Measurements from ENCODE around the gene LZTS2.

LZTS2 gene

DNA sequence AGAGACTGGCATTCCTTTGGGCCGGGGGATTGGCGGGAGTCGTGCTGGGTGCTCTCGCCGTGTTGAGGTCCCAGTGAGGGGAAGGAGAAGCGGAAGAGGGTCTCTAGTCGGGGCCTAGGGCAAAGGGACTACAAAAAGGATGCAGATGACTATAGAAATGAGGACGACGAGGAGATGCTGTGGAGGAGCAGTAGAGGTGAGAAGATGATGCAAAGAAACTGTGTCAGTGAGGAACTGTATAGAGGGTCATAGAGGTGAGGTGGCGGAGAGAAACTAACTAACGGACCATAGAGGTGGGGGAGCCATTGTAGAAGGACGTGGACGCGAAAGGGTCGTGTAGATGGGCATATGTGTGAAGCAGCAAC is 11.9 kb upstream of the LZTS2 start:
- H3K4me3 ChIP-seq (ENCODE audit: control insufficient read depth, low read depth, low read length), result peak overlapping the region; percentile 88
- DNase-seq (ENCODE audit: low read depth), result no peak
- TF ChIP-seq, protein P1, sequence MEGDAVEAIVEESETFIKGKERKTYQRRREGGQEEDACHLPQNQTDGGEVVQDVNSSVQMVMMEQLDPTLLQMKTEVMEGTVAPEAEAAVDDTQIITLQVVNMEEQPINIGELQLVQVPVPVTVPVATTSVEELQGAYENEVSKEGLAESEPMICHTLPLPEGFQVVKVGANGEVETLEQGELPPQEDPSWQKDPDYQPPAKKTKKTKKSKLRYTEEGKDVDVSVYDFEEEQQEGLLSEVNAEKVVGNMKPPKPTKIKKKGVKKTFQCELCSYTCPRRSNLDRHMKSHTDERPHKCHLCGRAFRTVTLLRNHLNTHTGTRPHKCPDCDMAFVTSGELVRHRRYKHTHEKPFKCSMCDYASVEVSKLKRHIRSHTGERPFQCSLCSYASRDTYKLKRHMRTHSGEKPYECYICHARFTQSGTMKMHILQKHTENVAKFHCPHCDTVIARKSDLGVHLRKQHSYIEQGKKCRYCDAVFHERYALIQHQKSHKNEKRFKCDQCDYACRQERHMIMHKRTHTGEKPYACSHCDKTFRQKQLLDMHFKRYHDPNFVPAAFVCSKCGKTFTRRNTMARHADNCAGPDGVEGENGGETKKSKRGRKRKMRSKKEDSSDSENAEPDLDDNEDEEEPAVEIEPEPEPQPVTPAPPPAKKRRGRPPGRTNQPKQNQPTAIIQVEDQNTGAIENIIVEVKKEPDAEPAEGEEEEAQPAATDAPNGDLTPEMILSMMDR (IDR thresholded peaks at IDR 0.05; ENCODE audit: control insufficient read depth, insufficient read depth, low read depth, low read length, missing control alignments), result no peak

DNA sequence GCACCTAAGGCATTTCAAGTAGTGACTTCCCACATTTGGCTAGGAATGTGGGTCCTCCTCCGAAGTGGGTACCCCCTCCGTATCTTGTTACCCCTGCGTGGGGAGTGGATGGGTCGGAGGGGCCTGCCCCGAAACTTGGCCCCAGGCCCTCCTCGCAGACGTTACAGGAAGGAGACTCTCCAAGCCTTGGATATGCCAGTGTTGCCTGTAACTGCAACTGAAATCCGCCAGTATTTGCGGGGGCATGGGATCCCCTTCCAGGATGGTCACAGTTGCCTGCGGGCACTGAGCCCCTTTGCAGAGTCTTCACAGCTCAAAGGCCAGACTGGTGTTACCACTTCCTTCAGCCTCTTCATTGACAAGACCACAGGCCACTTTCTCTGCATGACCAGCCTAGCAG is 11.4 kb upstream of the LZTS2 start:
- DNase-seq (ENCODE audit: low read depth), result no peak
- TF ChIP-seq, protein P1 (IDR thresholded peaks at IDR 0.05; ENCODE audit: control insufficient read depth, insufficient read depth, low read depth, low read length, missing control alignments), result no peak
- H3K4me3 ChIP-seq (ENCODE audit: control insufficient read depth, low read depth, low read length), result peak overlapping the region; percentile 88

DNA sequence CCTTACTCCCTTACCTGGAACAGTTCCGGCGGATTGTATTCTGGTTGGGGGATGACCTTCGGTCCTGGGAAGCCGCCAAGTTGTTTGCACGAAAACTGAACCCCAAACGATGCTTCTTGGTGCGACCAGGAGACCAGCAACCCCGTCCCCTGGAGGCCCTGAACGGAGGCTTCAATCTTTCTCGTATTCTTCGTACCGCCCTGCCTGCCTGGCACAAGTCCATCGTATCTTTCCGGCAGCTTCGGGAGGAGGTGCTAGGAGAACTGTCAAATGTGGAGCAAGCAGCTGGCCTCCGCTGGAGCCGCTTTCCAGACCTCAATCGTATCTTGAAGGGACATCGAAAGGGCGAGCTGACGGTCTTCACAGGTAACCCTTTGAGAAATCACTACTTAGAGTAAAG is 10.5 kb upstream of the LZTS2 start:
- TF ChIP-seq, protein P1 (IDR thresholded peaks at IDR 0.05; ENCODE audit: control insufficient read depth, insufficient read depth, low read depth, low read length, missing control alignments), result no peak
- DNase-seq (ENCODE audit: low read depth), result no peak
- no peak overlapping the region for H3K4me3 ChIP-seq (ENCODE audit: control insufficient read depth, low read depth, low read length)

DNA sequence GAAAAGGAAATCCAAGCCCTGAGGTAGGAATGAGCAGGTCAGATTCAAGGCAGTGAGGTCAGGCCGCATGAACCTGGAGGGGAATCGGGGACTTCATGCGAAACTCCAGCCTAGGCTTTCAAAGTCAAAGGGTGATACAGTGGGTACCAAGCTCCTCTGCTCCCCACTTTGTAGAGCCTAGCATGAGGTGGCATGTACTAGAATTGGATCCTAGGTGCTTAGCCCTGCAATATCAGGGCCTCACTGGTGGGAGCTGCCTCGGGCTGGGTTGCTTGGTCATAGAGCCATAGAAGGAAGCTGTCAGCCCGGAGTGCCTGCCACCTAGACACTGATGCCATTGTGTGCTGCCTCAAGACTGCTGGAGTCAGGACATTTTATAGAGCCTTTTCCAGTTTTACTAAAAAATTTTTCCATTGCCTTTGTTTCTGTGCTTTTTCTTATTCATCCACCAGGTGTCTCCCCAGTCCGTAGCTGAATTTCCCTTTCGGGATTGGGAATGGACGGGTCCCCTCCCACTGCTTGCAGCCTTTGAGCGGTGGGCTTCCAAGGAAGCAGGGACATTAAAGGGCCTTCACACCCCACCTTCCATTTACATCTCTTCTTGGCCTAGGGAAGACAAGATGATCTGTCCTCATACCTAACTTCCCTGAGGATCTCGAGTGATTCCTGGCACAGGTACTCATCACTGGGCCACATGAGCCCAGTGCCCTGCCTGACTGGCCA is 5.5 kb upstream of the LZTS2 start:
- H3K4me3 ChIP-seq (ENCODE audit: control insufficient read depth, low read depth, low read length), result no peak overlapping the region
- TF ChIP-seq, protein P1 (IDR thresholded peaks at IDR 0.05; ENCODE audit: control insufficient read depth, insufficient read depth, low read depth, low read length, missing control alignments), result peak; percentile 73
- no peak for DNase-seq (ENCODE audit: low read depth)

DNA sequence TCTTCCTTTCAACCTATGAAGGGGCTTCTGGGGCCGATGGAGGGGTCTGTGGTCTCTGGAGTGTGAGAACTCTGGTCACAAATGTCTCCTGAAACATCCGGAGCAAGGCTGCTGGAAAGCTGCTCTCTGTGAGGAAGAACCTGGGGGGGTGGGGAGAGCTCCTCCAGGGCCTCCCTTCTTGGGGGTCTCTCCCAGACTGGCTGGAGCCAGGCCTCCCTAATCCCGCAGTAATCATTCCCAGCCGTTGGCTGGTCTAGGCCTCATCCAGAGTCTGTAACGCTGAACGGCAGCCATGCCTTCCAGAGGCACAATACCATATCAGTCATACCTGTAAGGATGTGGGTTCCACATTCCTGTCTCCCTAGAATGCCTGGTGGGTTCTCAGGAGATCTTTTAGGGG is 4.4 kb upstream of the LZTS2 start:
- no peak for DNase-seq (ENCODE audit: low read depth)
- TF ChIP-seq, protein P1 (IDR thresholded peaks at IDR 0.05; ENCODE audit: control insufficient read depth, insufficient read depth, low read depth, low read length, missing control alignments), result no peak

DNA sequence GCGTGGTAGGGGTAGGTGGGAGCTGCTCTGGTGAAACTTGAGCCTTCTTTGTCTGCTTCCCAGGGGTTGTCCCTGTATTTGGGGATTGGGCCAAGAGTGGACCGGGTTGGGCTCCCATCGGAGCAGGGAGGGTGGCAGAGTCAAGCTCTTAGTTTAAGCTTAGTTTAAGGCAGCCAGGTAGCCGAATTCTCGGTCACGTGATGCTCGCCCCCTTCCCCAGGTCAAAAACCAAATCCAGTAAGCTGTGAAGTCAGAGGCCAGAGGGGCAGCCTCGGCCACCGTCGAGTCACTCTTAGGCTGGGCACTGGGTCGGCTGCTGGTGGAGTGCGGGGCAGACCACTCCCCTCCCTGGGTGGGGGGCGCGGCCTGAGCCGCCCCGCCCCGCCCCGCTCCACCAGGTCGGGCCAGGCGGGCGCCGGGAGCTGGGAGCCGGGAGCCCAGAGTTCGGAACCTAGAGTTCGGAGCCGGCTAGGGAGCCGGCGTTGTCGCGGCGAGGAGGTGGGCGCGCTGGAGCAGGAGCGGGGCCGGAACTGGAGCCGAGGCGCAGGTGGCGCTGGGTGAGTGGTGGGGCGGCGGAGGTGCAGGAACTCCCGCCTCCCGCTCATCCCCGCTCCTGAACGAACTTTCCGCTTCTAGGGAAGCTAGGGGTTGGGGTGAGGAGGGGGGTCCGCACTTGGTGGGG is 2.8 kb upstream of the LZTS2 start:
- H3K4me3 ChIP-seq (ENCODE audit: control insufficient read depth, low read depth, low read length), result peak overlapping the region; percentile 85
- TF ChIP-seq, protein P1 (IDR thresholded peaks at IDR 0.05; ENCODE audit: control insufficient read depth, insufficient read depth, low read depth, low read length, missing control alignments), result no peak
- no peak for DNase-seq (ENCODE audit: low read depth)

More for the DNA sequence above, 4.4 kb upstream of the LZTS2 start:
- no peak overlapping the region for H3K4me3 ChIP-seq (ENCODE audit: control insufficient read depth, low read depth, low read length)

Measured in AG09309 (cell line).